GM12891 (cell line): ENCODE results near the gene CAPN1.
"Not testable (repeated sequence)": the region's sequence is repeated elsewhere in the genome, so short reads cannot be mapped to it uniquely, and the experiment has no call there.

Experiments used
- DNase-seq: peaks from one replicate; pipeline ENCODE4 v3.0.0; 2011; ENCODE audit warnings: low spot score; ENCODE audit not compliant: insufficient read length
- FAIRE-seq: peaks from 2 replicates; lab custom pipeline; 2011; peaks lifted over from hg19 to GRCh38; lab: Jason Lieb, UNC
- PAX5 ChIP-seq: IDR thresholded peaks from 2 replicates; pipeline ENCODE4 v1.6.1; 2011; ENCODE audit warnings: low read length, moderate library complexity, mild to moderate bottlenecking; ENCODE audit not compliant: insufficient read depth, severe bottlenecking
- POLR2A ChIP-seq: IDR thresholded peaks from 2 replicates; pipeline ENCODE4 v1.6.1; 2011; ENCODE audit warnings: low read depth, low read length, control low read depth
- POLR2AphosphoS5 ChIP-seq: IDR thresholded peaks from 2 replicates; pipeline ENCODE4 v1.6.1; 2011; ENCODE audit warnings: low read depth, low read length, control low read depth
- POU2F2 ChIP-seq: IDR thresholded peaks from 2 replicates; pipeline ENCODE4 v1.6.1; 2011; ENCODE audit warnings: low read depth, mild to moderate bottlenecking, control low read depth, low read length, moderate library complexity
- SPI1 ChIP-seq: IDR thresholded peaks from 2 replicates; pipeline ENCODE4 v1.6.1; 2011; ENCODE audit warnings: low read depth, low read length, control low read depth
- TAF1 ChIP-seq: IDR thresholded peaks from 2 replicates; pipeline ENCODE4 v1.6.1; 2011; ENCODE audit warnings: low read depth, low read length, control low read depth

Gene CAPN1

GRCh38 chr11:65141896-65142494, 39.7 kb upstream of the CAPN1 start:
- no peak for DNase-seq
- peak; percentile 83 for FAIRE-seq
- TF ChIP-seq POU2F2 (no peak), SPI1 (no peak), POLR2A (no peak), PAX5 (no peak), TAF1 (no peak), POLR2AphosphoS5 (no peak)

- TF ChIP-seq PAX5 (no peak), POU2F2 (no peak), POLR2A (no peak), TAF1 (no peak), SPI1 (no peak), POLR2AphosphoS5 (no peak)
- no peak for DNase-seq
- no peak for FAIRE-seq
Measured at GRCh38 chr11:65147352-65148075, 34.2 kb upstream of the CAPN1 start.

GRCh38 chr11:65148657-65149056, 33.1 kb upstream of the CAPN1 start:
- FAIRE-seq (no peak), DNase-seq (no peak)
- TF ChIP-seq POLR2AphosphoS5 (no peak), POLR2A (no peak), TAF1 (no peak), SPI1 (no peak)

- DNase-seq, FAIRE-seq: not testable (repeated sequence)
Measured at GRCh38 chr11:65150131-65150508, 31.6 kb upstream of the CAPN1 start.

GRCh38 chr11:65150509-65151299, 31.0 kb upstream of the CAPN1 start:
- TF ChIP-seq SPI1 (peak; percentile 12; the same call in 1 of the 2 replicates), TAF1 (no peak), PAX5 (no peak)
- DNase-seq (no peak), FAIRE-seq (peak; percentile 66)

GRCh38 chr11:65151331-65151899, 30.3 kb upstream of the CAPN1 start:
- TF ChIP-seq PAX5 (no peak), POLR2AphosphoS5 (no peak), POU2F2 (no peak), SPI1 (no peak), POLR2A (no peak), TAF1 (no peak)
- FAIRE-seq (no peak), DNase-seq (no peak)

GRCh38 chr11:65152122-65152521, 29.6 kb upstream of the CAPN1 start:
- DNase-seq, result no peak
- TF ChIP-seq TAF1 (no peak), POU2F2 (no peak), POLR2A (no peak), PAX5 (no peak), POLR2AphosphoS5 (no peak), SPI1 (peak; percentile 39; the same call in 1 of the 2 replicates)

GRCh38 chr11:65156256-65156655, 25.5 kb upstream of the CAPN1 start:
- FAIRE-seq, result no peak
- TF ChIP-seq SPI1 (no peak), POLR2AphosphoS5 (no peak), POU2F2 (no peak), POLR2A (no peak), TAF1 (no peak), PAX5 (no peak)
- no peak for DNase-seq

More at GRCh38 chr11:65152122-65152521, 29.6 kb upstream of the CAPN1 start:
- peak; percentile 41 for FAIRE-seq

GRCh38 chr11:65156926-65157325, 24.8 kb upstream of the CAPN1 start:
- DNase-seq, result no peak
- TF ChIP-seq TAF1, result no peak
- TF ChIP-seq POLR2A, result no peak
- no peak for TF ChIP-seq POU2F2
- no peak for TF ChIP-seq POLR2AphosphoS5
- TF ChIP-seq PAX5, result no peak
- no peak for TF ChIP-seq SPI1
- FAIRE-seq, result no peak
